ENCODE measurements around the gene LTB.

GRCh38 chr6:31546339-31546957 is 35.8 kb downstream of the LTB start, which contains the start of gene ATP6V1G2:
- TF ChIP-seq GABPA (IDR thresholded peaks at IDR 0.05; ENCODE audit: low read depth) (no peak; the same call in 1 of the 2 replicates), CTCF (IDR thresholded peaks at IDR 0.05; ENCODE audit: insufficient read depth, low read length) (peak; percentile 91), REST (IDR thresholded peaks at IDR 0.05; ENCODE audit: insufficient replicate concordance, low read depth) (no peak), POLR2AphosphoS5 (IDR thresholded peaks at IDR 0.05; ENCODE audit: low read depth) (no peak)
